Psoas muscle (tissue), 8 donors: ENCODE measurements around the gene PLXDC1. TPM values are rescaled to one million over a fixed set of nuclear protein-coding genes. Genes with fewer than 3 reads are reported as not detected.

Source experiments
- ATAC-seq, 4 donors: fragments of 200-7000 bp; cut with Tn5 transposase; one replicate each; pipeline ENCODE4 v1.9.1; 2020; ENCODE audit warnings: moderate library complexity in 3 of 4, mild to moderate bottlenecking in 2 of 4
- DNase-seq, 2 donors: peaks; one replicate each; pipeline ENCODE4 v3.0.0-alpha.2; 2020
- H3K27ac ChIP-seq: fragments of 200-600 bp; one replicate; pipeline ENCODE4 v1.8.0; 2022
- H3K27me3 ChIP-seq, 3 donors: fragments of 200-600 bp in 1 of 3; one replicate each; pipeline versions ENCODE4 v1.6.1 to v1.8.0; 2013 to 2022; ENCODE audit warnings: low read length in 2 of 3, mild to moderate bottlenecking in 2 of 3, moderate library complexity in 1 of 3; ENCODE audit not compliant: insufficient read depth in 3 of 3
- H3K36me3 ChIP-seq, 2 donors: fragments of 200-600 bp in 1 of 2; one replicate each; pipeline versions ENCODE4 v1.6.1 to v1.8.0; 2013 to 2022; ENCODE audit warnings: low read depth in 1 of 2, mild to moderate bottlenecking in 1 of 2, moderate library complexity in 1 of 2; ENCODE audit not compliant: insufficient read depth in 1 of 2
- H3K4me1 ChIP-seq: fragments of 200-600 bp; one replicate; pipeline ENCODE4 v1.8.0; 2022
- H3K4me3 ChIP-seq: fragments of 200-600 bp; one replicate; pipeline ENCODE4 v1.8.0; 2022; ENCODE audit warnings: mild to moderate bottlenecking
- H3K9me3 ChIP-seq: fragments of 200-600 bp; one replicate; pipeline ENCODE4 v1.8.0; 2022
- CTCF ChIP-seq: fragments of 200-600 bp; IDR thresholded peaks from one replicate; pipeline ENCODE4 v1.8.0; 2022; ENCODE audit warnings: antibody characterized with exemption
- WGBS, 3 donors: extraction: QIAGEN DNeasy Blood & Tissue Kit; methylation state at CpG; one replicate each; pipeline versions ENCODE4 v1.1.6 to v1.1.7; 2013; 5-methylcytosine and 5-hydroxymethylcytosine counted together
- intact Hi-C, 2 donors: fragments of 100-400 bp; cut with DNase I; formaldehyde crosslinking; loops; one replicate each; pipeline versions ENCODE4 v1.11.0 to v1.14.2; 2022
- polyA plus RNA-seq, 3 donors: library from polyadenylated mRNA; stranded (reverse); fragments of 200-250 nt; gene quantifications; one replicate each; pipeline ENCODE4 v1.2.3, GENCODE V29; 2013
- total RNA-seq, 4 donors: library from RNA; stranded (reverse); fragmentation: NEBNext Ultra II Directional in 2 of 4; extraction: Animal tissue kit (Norgen Biotek cat#: 25700) in 2 of 4; gene quantifications; one replicate each; pipeline versions ENCODE4 v1.2.1 to v1.2.4, GENCODE V29; 2021 to 2023
- donor health status: healthy with polysubstance abuse.
- donor health status: DM: no; HTN: no; CAD: no; lungs with moderate emphysema.
- donor health status: Bipolar disorder and iron deficiency.
- donor health status: healthy.
- donor health status: DM: yes; HTN: yes; CAD: no.
- donor health status: DM: no; HTN: no; CAD: no.
- donor health status: DM: no; HTN: no; CAD: no.
- donor health status: DM: yes; HTN: yes; CAD: no.

Gene PLXDC1
- total and polyA plus RNA-seq, 7 donors: 2.3 to 9.2 (median 3.2) TPM

- intact Hi-C loops: no loop called here
- Histone ChIP-seq H3K27me3 (no peaks in the 10 kb centered on the region), H3K4me3 (no peak overlapping the region), H3K9me3 (no peaks in the 10 kb centered on the region), H3K27ac (no peak overlapping the region), H3K36me3 (peaks cover 3 to 100% of the 10 kb centered on the region in 2 donors), H3K4me1 (peaks cover 7% of the 10 kb centered on the region)
- ATAC-seq (no peak), DNase-seq (no peak)
- WGBS, 3 donors: 77 to 97% (median 86%) methylated on average over 9 to 10 of the region's 10 CpGs
- TF ChIP-seq CTCF: no peak
These were observed 32.3 kb upstream of the PLXDC1 start for GRCh38 chr17:39183720-39184119.

GRCh38 chr17:39183045-39183444 lies 31.6 kb upstream of the PLXDC1 start:
- Histone ChIP-seq H3K27me3 (no peaks in the 10 kb centered on the region), H3K4me3 (no peak overlapping the region), H3K4me1 (peaks cover 3% of the 10 kb centered on the region), H3K27ac (no peak overlapping the region), H3K9me3 (no peaks in the 10 kb centered on the region), H3K36me3 (peaks cover 3 to 100% of the 10 kb centered on the region in 2 donors)
- ATAC-seq: no peak
- 90 to 98% (median 95%) methylated on average over 5 of the region's 5 CpGs for WGBS, 3 donors
- DNase-seq: no peak
- TF ChIP-seq CTCF: no peak
- intact Hi-C loops: no loop called here

GRCh38 chr17:39181303-39181702 lies 29.9 kb upstream of the PLXDC1 start:
- Histone ChIP-seq H3K9me3 (no peaks in the 10 kb centered on the region), H3K4me3 (no peak overlapping the region), H3K27ac (no peak overlapping the region), H3K36me3 (peaks cover 6 to 100% of the 10 kb centered on the region in 2 donors), H3K4me1 (peaks cover 8% of the 10 kb centered on the region), H3K27me3 (no peaks in the 10 kb centered on the region)
- WGBS, 3 donors: 77 to 83% (median 81%) methylated on average over 5 of the region's 5 CpGs
- DNase-seq (no peak), ATAC-seq (no peak)
- no peak for TF ChIP-seq CTCF
- intact Hi-C loops: no loop called here

- H3K27ac ChIP-seq: peak overlapping the region; percentile 58
These were observed 27.1 kb upstream of the PLXDC1 start for GRCh38 chr17:39178536-39178935.

More at GRCh38 chr17:39178536-39178935, 27.1 kb upstream of the PLXDC1 start:
- ATAC-seq (no peak), DNase-seq (no peak)
- WGBS, 3 donors: 75 to 77% (median 77%) methylated on average over 4 of the region's 4 CpGs
- intact Hi-C loops: no loop called here
- Histone ChIP-seq H3K9me3 (no peaks in the 10 kb centered on the region), H3K27me3 (no peaks in the 10 kb centered on the region), H3K4me3 (no peak overlapping the region), H3K36me3 (peaks cover 3 to 83% of the 10 kb centered on the region in 2 donors), H3K4me1 (peaks cover 36% of the 10 kb centered on the region)
- no peak for TF ChIP-seq CTCF
